M059J (cell line): ENCODE results near the gene ZNF136. TPM values are rescaled to one million over a fixed set of nuclear protein-coding genes. Genes with fewer than 3 reads are reported as not detected.

Source experiments
- DNase-seq: peaks from one replicate; pipeline ENCODE4 v3.0.0-alpha.2; 2012; ENCODE audit warnings: low read depth
- total RNA-seq: library from RNA; depleted of rRNA; stranded (reverse); fragments of >200 nt; shearing (Covaris generic); gene quantifications from 2 replicates; pipeline ENCODE4 v1.2.3, GENCODE V29; 2014; rRNA removed

ZNF136 gene
- total RNA-seq = 5.8 and 9.7 TPM in 2 replicates

GRCh38 chr19:12162882-12163806 lies at the start of gene ZNF136:
ZNF136 (plus strand) TSS chr19:12163096; CDS start chr19:12163204, 108 bp downstream.
- DNase-seq = peak; percentile 98

GRCh38 chr19:12113121-12113520 lies 49.8 kb upstream of the ZNF136 start:
- no peak for DNase-seq

DNA sequence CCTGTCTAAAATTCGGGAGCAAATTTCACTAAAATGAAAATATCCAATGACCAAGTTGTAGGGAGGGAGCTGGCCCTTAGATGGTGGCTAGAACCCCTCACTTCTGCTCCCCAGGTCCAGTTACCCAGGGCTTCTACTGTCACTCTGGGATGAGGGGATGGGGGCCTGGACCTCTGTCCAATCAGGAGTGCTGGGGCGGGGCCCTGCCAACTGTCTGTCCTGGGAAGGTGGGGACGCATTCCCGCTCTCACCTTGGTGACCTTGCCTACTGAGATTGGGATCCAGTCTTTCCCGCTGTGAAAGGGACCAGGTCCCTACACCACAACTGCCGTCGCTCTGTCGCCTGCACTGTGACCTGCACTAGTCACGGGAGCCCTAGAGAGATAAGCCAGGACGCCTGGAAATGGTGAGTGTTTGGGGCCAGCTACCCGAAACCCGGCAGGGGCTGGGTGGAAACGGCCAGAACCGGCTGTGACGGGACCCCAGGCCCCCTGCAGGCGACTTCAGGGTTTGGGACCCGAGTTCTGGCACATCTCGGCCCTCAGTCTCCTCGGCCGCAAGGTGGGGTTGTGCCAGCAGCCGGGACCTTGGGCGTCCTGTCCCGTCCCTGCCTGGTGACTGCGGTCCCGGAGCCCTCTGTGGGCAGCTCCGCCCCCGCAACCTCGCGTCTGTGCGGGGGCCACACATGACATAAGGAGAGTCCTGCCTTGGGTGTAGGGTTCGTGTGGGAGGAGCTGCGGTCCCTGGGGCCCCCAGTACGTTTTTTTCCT lies 45.5 kb upstream of the ZNF136 start:
- no peak for DNase-seq

DNA sequence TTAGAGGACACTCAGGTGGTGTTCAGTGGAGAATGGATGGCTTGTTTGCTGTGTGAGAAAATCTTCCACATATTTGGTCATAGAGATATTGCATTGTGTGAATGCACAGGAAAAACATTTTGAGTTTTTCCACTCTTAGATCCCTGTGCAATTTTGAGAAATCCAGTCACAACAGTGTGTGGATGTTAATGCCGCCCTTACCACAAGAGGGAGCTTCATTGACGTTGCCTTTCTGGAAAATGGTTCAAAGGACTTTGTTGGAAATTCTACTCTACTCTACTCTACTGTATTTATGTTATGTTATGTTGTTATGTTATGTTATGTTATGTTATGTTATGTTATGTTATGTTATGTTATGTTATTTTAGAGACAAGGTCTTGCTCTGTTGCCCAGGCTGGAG lies 36.2 kb upstream of the ZNF136 start:
- no peak for DNase-seq

GRCh38 chr19:12133069-12133468 lies 29.8 kb upstream of the ZNF136 start:
- DNase-seq = peak; percentile 24

DNA sequence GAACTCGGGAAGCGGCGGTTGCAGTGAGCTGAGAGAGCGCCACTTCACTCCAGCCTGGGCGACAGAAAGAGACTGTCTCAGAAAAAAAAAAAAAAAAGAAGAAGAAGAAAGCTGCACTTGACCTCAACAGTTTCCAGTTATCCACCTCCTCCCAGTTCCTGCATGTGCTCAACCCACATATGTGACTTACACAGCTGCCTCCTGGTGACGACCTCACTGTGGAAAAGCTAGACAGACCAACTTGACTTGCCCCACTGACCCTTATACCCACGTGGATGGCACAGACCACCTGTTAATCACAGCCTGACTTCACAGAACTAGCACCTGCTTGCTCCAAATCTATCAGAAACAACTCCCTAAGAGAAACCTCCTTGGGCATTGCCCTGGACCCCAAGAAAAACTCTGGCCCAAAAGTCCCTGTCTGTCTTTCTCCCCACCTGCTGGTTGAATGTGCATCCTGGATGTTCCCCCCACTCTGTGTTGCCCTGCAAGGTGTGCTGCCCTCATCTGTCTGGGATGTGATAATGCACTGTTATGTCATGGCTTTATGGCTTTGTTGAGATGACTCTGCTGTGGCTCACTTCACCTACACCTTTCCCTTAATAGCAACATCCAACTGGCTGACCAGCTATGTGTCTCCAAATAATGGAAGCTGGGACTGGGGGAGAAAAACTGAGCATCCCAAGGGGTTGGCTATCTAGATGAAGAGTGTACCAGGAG lies 25.5 kb upstream of the ZNF136 start:
- DNase-seq = no peak

GRCh38 chr19:12139269-12139668 lies 23.6 kb upstream of the ZNF136 start:
- DNase-seq = no peak

DNA sequence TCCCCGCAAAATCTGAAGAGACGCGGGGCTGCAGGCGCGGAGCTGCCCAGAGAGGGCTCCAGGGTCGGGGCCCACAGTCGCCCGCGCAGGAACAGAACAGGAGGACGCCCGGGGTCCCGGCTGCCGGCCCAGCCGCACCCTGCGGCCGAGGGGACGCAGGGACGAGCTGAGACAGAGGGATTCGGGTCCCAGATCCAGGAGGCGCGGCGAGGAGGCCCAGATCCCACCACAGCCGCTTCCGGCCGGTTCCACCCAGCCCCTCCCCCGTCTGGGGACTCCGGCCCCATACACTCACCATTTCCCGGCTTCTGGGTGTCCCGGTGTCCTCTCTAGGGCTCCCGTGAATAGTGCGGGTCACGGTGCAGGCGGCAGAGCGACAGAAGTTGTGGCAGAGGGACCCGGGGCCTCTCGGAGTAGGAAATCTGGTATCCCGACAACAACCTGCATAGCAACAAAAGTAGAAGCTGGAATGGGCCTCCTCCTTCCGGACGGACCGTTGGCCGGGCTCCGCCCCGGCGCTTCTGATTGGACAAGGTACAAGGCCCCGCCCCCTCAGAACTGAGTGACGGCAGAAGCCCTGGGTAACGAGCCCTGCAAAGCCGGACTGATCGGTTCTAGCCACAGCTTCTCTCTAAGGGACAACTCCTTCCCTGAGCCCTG lies 22.9 kb upstream of the ZNF136 start, which contains the start of gene ZNF20:
TSS of gene ZNF20 (minus strand) at position 466 of the 660 bp plus-strand sequence. CDS start at position 298, 168 bp downstream.
- peak; percentile 93 for DNase-seq

DNA sequence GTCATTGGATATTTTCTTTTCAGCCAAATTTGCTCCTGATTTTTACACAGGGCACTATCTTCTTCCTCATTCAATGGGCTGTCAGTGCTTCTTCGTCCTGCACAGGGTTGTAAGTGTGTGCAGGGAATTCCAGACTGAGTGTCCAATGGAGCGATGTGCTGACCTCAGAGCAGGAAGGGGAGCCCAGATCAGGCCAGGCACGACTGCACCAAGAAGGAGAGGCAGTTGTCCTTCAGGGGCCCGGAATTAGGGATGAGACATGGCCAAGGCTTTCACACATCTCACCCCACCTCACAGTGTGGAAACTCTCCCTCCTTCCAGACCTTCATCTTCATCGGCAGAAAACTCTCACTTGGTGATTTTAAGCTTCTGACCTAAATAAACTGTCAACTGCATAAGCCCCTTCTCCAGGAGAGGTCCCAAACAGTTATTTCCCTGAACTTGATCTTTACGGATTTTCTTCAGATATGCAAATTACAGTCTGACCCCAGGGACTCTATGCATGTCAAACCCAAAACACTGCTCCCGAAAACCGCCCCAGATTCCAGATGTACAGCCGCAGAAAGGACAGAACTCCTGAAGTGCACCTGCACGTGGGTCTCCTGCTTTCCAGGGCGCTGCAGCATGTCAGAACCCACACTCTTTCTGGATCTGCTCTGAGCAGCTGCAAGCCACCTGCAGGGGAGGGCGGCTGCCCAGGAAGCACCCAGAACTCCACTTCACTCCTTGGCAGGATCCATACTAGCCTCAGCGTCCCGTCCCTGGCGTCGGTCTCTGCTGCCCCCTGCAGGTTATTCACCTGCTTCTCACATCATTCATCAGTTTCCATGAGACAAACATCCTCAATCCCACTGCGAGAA lies 22.1 kb upstream of the ZNF136 start:
- DNase-seq = peak; percentile 84

GRCh38 chr19:12141405-12141736 lies 21.5 kb upstream of the ZNF136 start:
- DNase-seq = no peak

DNA sequence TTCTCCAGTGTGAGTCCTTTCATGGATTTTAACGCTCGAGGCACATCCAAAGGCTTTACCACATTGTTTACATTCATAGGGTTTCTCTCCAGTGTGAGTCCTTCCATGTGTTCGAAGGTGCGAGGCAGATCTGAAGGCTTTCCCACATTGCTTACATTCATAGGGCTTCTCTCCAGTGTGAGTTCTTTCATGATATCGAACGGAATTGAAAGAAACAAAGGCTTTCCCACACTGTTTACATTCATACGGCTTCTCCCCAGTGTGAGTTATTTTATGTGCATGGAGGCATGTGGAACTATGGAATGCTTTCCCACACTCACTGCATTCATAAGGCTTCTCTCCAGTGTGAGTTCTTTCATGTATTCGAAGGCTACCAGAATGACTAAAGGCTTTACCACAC lies 17.5 kb upstream of the ZNF136 start:
- peak; percentile 24 for DNase-seq

DNA sequence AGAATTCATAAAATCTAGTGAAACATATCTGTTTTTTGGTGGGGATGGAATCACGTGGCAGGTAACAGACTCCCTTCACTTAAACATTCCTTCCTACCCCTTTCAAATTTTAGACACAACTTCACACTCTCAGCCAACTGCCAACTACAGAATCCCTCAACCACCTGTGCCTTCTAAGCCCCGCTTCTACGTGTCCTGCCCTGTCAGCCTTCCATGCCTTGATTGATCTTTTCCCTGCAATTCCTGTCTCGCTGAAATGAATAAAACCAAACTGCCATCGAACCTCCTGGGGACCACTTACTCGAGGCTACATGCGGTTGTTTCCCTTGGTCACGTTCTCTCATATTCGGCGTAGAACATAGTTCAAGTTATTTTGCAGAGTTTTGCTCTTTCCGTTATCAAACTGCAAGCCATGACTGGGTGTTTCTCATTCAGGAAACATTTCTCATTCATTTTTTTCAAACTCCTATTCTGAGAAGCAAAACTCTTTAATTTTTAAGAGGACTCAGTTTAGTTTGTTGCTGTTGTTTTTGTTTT lies 7.5 kb upstream of the ZNF136 start:
- no peak for DNase-seq

- peak; percentile 95 for DNase-seq
Observed at GRCh38 chr19:12156223-12157058, 6.5 kb upstream of the ZNF136 start, which contains the start of gene ZNF625. ZNF625 (minus strand) TSS chr19:12156734; CDS start chr19:12156558, 176 bp downstream.

DNA sequence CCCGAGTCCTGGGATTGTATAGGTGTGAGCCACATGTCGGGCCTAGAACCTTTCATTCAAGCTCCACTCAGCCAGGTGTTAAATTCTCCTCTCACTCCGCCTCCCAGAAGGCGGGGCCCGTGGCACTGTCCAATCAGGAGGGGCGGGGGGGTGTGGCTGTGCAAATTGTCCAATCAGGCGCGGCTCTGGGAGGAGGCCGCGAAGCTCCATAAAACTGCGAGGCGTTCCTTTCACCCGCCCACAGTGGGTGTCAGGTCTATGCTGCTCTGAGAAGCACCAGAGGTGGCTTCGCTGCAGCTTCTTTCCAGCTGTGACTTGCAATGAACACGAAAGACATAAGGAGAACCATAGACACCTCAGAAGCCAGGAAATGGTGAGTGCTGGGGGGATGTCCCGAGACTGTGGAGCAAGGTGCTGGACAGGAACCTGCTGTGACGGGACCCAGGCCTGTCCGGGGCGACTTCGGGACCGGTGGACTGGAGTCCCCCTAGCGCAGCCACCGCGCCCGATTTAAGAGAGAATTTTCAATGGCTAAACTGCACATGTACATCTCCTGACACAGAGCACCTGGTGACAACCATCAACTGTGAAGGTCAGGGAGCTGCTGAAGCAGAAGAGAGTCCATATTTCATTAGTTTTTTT lies 3.0 kb upstream of the ZNF136 start:
- DNase-seq = no peak

DNA sequence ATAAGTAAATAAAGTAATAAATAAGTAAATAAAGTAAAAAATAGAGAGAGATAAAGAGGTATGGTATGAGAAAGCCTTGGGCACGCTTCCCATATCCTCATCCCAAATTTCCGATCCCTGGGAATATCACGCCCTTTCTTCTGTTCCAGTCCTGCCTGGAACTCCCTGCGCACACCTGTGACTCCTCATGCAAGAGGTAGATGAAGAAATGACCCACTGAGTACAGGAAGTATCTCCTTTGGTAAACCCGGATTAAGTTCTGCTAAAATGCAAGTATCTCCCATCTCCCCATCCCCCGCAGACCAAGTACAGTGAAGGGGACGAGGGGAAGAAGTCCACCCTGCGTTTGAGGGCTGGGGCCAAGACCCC lies 399 bp upstream of the ZNF136 start:
- no peak for DNase-seq

- DNase-seq = peak; percentile 41
Observed at GRCh38 chr19:12163826-12164225, 930 bp downstream of the ZNF136 start.

GRCh38 chr19:12166626-12167025 lies 3.7 kb downstream of the ZNF136 start:
- DNase-seq = no peak

DNA sequence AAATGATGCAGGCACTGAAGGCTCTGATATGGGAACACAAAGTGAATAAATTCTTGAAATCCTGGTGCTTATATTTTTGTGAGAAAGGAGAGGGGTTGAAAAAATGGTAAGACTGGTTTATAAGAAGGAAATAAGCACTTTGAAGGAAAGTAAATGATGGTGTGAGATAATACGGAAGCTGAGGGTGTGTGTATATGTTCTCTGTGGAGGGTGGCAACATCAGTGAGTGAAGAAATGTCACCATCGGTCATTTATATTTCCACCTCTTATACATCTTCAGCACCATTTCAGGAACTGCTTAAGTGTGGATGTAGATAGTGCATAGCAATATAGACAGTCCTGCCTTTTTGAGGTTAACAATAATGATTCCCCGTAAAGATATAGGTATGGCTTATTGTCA lies 17.5 kb downstream of the ZNF136 start:
- DNase-seq = no peak

GRCh38 chr19:12187625-12188024 lies 24.7 kb downstream of the ZNF136 start:
- DNase-seq = no peak
